IMR-90 (cell line): ENCODE results near the gene PLPP6. TPM values are rescaled to one million over a fixed set of nuclear protein-coding genes. Genes with fewer than 3 reads are reported as not detected.

ENCODE experiments used
- ATAC-seq: fragments of 200-7000 bp; cut with Tn5 transposase; 2 replicates; pipeline ENCODE4 v1.9.1; 2020; ENCODE audit warnings: low read depth, mild to moderate bottlenecking, moderate library complexity
- BruUV-seq: library from RNA; stranded (reverse); fragments of 400-500 nt; replicated peaks from 2 replicates; lab custom pipeline; 2021; lab: Mats Ljungman, UMichigan
- CTCF ChIA-PET: fragments of 300-600 bp; formaldehyde crosslinking; extraction: SDS; loops from one replicate; lab custom pipeline; 2021; ENCODE audit warnings: antibody characterized with exemption; lab: Yijun Ruan, JAX
- POLR2A ChIA-PET: fragments of 300-600 bp; sonication (Branson Sonifier 250); formaldehyde crosslinking; loops from one replicate; lab custom pipeline; 2022; ENCODE audit warnings: antibody characterized with exemption; ENCODE audit not compliant: unreplicated experiment; lab: Charles Lee
- DNase-seq: peaks from one replicate; pipeline ENCODE4 v3.0.0; 2013
- H2AFZ ChIP-seq: replicated peaks from 2 replicates; pipeline ENCODE3; 2013; ENCODE audit warnings: low read length, mild to moderate bottlenecking; ENCODE audit not compliant: poor library complexity
- H2AK5ac ChIP-seq: 2 replicates; pipeline ENCODE4 v1.6.1; 2013; ENCODE audit warnings: low read depth, low read length, inconsistent platforms
- H2AK9ac ChIP-seq: replicated peaks from 2 replicates; pipeline ENCODE3; 2013; ENCODE audit warnings: mild to moderate bottlenecking, low read depth, low read length, moderate library complexity; ENCODE audit not compliant: poor library complexity
- H2BK120ac ChIP-seq: 2 replicates; pipeline ENCODE4 v1.6.1; 2013; ENCODE audit warnings: low read depth, low read length, inconsistent platforms
- H2BK15ac ChIP-seq: 3 replicates; pipeline ENCODE4 v1.6.1; 2013; ENCODE audit warnings: low read depth, low read length, inconsistent platforms
- H2BK20ac ChIP-seq: 2 replicates; pipeline ENCODE4 v1.6.1; 2013; ENCODE audit warnings: low read depth, mild to moderate bottlenecking, inconsistent platforms, low read length, moderate library complexity
- H2BK5ac ChIP-seq: 2 replicates; pipeline ENCODE4 v1.6.1; 2013; ENCODE audit warnings: mild to moderate bottlenecking, low read depth, low read length, inconsistent platforms; ENCODE audit not compliant: poor library complexity, severe bottlenecking
- H3K14ac ChIP-seq: replicated peaks from 2 replicates; pipeline ENCODE4 v1.6.1; 2013; ENCODE audit warnings: low read depth, low read length, inconsistent platforms
- H3K18ac ChIP-seq: 2 replicates; pipeline ENCODE4 v1.6.1; 2013; ENCODE audit warnings: low read depth, low read length, control low read depth
- H3K23ac ChIP-seq: 2 replicates; pipeline ENCODE4 v1.6.1; 2013; ENCODE audit warnings: low read depth, low read length, inconsistent platforms
- H3K27ac ChIP-seq: 2 replicates; pipeline ENCODE4 v1.5.1; 2013; ENCODE audit warnings: mild to moderate bottlenecking, control low read depth, low read length; ENCODE audit not compliant: insufficient read depth
- H3K27me3 ChIP-seq: 2 replicates; pipeline ENCODE4 v1.6.1; 2013; ENCODE audit warnings: low read length; ENCODE audit not compliant: control insufficient read depth, insufficient read depth
- H3K36me3 ChIP-seq: 2 replicates; pipeline ENCODE4 v1.6.1; 2013; ENCODE audit warnings: low read length, mixed read lengths; ENCODE audit not compliant: control insufficient read depth, insufficient read depth
- H3K4ac ChIP-seq: 2 replicates; pipeline ENCODE4 v1.6.1; 2013; ENCODE audit warnings: low read depth, low read length, inconsistent platforms
- H3K4me1 ChIP-seq: 2 replicates; pipeline ENCODE4 v1.6.1; 2013; ENCODE audit warnings: low read length, mixed read lengths; ENCODE audit not compliant: control insufficient read depth, insufficient read depth
- H3K4me2 ChIP-seq: 2 replicates; pipeline ENCODE4 v1.6.1; 2013; ENCODE audit warnings: low read depth, mild to moderate bottlenecking, control low read depth, low read length, moderate library complexity
- H3K4me3 ChIP-seq: 2 replicates; pipeline ENCODE4 v1.5.1; 2013; ENCODE audit warnings: low read depth, mild to moderate bottlenecking, control low read depth, low read length, moderate library complexity; ENCODE audit not compliant: insufficient read depth
- H3K56ac ChIP-seq: 2 replicates; pipeline ENCODE4 v1.6.1; 2013; ENCODE audit warnings: low read length, inconsistent platforms; ENCODE audit not compliant: insufficient read depth; ENCODE audit errors: extremely low read depth
- H3K79me1 ChIP-seq, 2 experiments: 2 replicates each; pipeline ENCODE4 v1.6.1; 2013; ENCODE audit warnings: low read length in 2 of 2, inconsistent platforms in 1 of 2, low read depth in 1 of 2
- H3K9ac ChIP-seq: 2 replicates; pipeline ENCODE4 v1.6.1; 2013; ENCODE audit warnings: low read depth, low read length, control low read depth
- H3K9me1 ChIP-seq: 2 replicates; pipeline ENCODE4 v1.6.1; 2013; ENCODE audit warnings: low read length, inconsistent platforms; ENCODE audit not compliant: insufficient read depth
- H3K9me3 ChIP-seq: 2 replicates; pipeline ENCODE4 v1.6.1; 2013; ENCODE audit warnings: low read length; ENCODE audit not compliant: control insufficient read depth, insufficient read depth
- H4K20me1 ChIP-seq: 2 replicates; pipeline ENCODE4 v1.6.1; 2013; ENCODE audit warnings: low read length, inconsistent platforms; ENCODE audit not compliant: insufficient read depth
- H4K5ac ChIP-seq: 2 replicates; pipeline ENCODE4 v1.6.1; 2013; ENCODE audit warnings: mild to moderate bottlenecking, low read depth, low read length, control low read depth
- H4K8ac ChIP-seq, 2 experiments: 2 replicates each; pipeline ENCODE4 v1.6.1; 2013; ENCODE audit warnings: low read depth in 2 of 2, low read length in 2 of 2, control low read depth in 1 of 2, inconsistent platforms in 1 of 2
- H4K91ac ChIP-seq: 2 replicates; pipeline ENCODE4 v1.6.1; 2013; ENCODE audit warnings: low read depth, low read length, inconsistent platforms; ENCODE audit not compliant: insufficient read depth
- CEBPB ChIP-seq: IDR thresholded peaks from 2 replicates; pipeline ENCODE4 v1.6.1; 2012; ENCODE audit warnings: low read depth, low read length, improper control_type of control experiment
- RAD21 ChIP-seq: IDR thresholded peaks from 2 replicates; pipeline ENCODE4 v1.6.1; 2012; ENCODE audit warnings: low read length, improper control_type of control experiment
- SMC3 ChIP-seq: fragments of 150-350 bp; IDR thresholded peaks from 2 replicates; pipeline ENCODE4 v1.6.1; 2016; ENCODE audit warnings: low read depth, mild to moderate bottlenecking, antibody characterized with exemption, low read length, moderate library complexity
- WGBS, 2 experiments: methylation state at CpG; one replicate each; pipeline versions ENCODE4 v1.1.5 to v1.1.7; 2013; ENCODE audit warnings: missing lambda C conversion rate in 2 of 2; ENCODE audit not compliant: insufficient read length in 1 of 2; ENCODE audit errors: extremely low coverage in 2 of 2; 5-methylcytosine and 5-hydroxymethylcytosine counted together
- dilution Hi-C: fragments of 300-500 bp; cut with HindIII; formaldehyde crosslinking; loops from one replicate; pipeline ENCODE4 v1.14.3; 2018; ENCODE audit warnings: low sequenced_read_pairs; ENCODE audit not compliant: unreplicated experiment
- in situ Hi-C: fragments of 300-500 bp; cut with MboI; formaldehyde crosslinking; loops from 3 replicates; pipeline ENCODE4 v1.14.3; 2019; ENCODE audit warnings: low sequenced_read_pairs, inconsistent platforms, mixed read lengths
- intact Hi-C: fragments of 100-400 bp; cut with micrococcal nuclease; formaldehyde crosslinking; loops from 2 replicates; pipeline ENCODE4 v1.10.0; 2022
- polyA plus RNA-seq, 3 experiments: library from polyadenylated mRNA; depleted of rRNA; stranded (reverse); fragments of >200 nt; gene quantifications; 2 replicates each; pipeline ENCODE4 v1.2.3, GENCODE V29; 2012; ENCODE audit warnings: low replicate concordance in 1 of 3
- total RNA-seq: library from RNA; depleted of rRNA; stranded (reverse); fragments of >200 nt; gene quantifications from 2 replicates; pipeline ENCODE4 v1.2.3, GENCODE V29; 2012
- TF ChIP-seq, protein P1 (sequence below): fragments of 150-350 bp; IDR thresholded peaks from 2 replicates; pipeline ENCODE4 v1.6.1; 2016; ENCODE audit warnings: low read depth, mild to moderate bottlenecking, low read length, moderate library complexity, borderline replicate concordance
- TF ChIP-seq, protein P2 (sequence below): conservative IDR thresholded peaks from 2 replicates; pipeline ENCODE4 v1.5.1; 2012; ENCODE audit warnings: mild to moderate bottlenecking, low read depth, low read length, improper control_type of control experiment

PLPP6 gene
- total and polyA plus RNA-seq, 2 of the 4 experiments (the other 2 are of a cell fraction) = 3.4 to 5.9 TPM

DNA sequence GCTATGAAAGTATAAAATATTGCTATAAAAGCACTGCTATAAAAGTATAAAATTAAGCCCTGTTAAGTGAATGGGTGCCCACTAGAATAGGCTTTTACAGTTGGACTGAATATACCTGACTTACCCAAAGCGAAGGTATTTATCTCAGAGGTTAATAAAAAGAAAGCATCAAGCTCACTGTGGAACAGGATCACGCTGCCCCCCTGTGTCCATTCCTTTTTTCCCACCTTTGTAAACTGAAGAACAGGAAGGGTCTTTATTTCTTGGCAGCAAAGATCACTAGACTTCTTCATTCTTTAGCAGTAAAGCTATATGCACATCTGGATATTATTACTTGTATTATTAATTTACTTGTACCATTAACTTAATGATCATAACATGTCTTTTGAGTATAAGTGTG, 22.1 kb upstream of the PLPP6 start:
- BruUV-seq = no TSS peak
- Histone ChIP-seq H3K9me1 (no peaks in the 10 kb centered on the region), H3K9ac (no peak overlapping the region), H3K4me1 (no peaks in the 10 kb centered on the region), H3K9me3 (no peaks in the 10 kb centered on the region), H3K27me3 (no peaks in the 10 kb centered on the region; the same call in 1 of the 2 replicates), H3K14ac (no peak overlapping the region), H3K56ac (no peak overlapping the region), H2AK9ac (no peak overlapping the region), H3K79me1 (no peaks in the 10 kb centered on the region), H4K5ac (no peak overlapping the region), H3K4me2 (no peak overlapping the region), H3K4ac (no peak overlapping the region), H4K20me1 (no peaks in the 10 kb centered on the region), H4K8ac (no peak overlapping the region), H2AK5ac (no peak overlapping the region), H3K4me3 (no peak overlapping the region), H3K23ac (no peak overlapping the region), H3K27ac (no peak overlapping the region), H3K36me3 (no peaks in the 10 kb centered on the region), H2AFZ (no peak overlapping the region), H4K91ac (no peak overlapping the region), H2BK5ac (no peak overlapping the region), H2BK15ac (no peak overlapping the region), H3K18ac (no peak overlapping the region), H2BK20ac (no peak overlapping the region), H2BK120ac (no peak overlapping the region)
- DNase-seq = no peak
- intact Hi-C loops (loop anchor here (1.0 kb wide), 1 partner anchor 258 kb away; no protein-coding TSS in a partner anchor), dilution Hi-C loops (no loop called here), in situ Hi-C loops (no loop called here)
- POLR2A ChIA-PET = no interaction called here
- TF ChIP-seq SMC3 = peak; percentile 60
- no peak for TF ChIP-seq CEBPB
- TF ChIP-seq RAD21 = peak; percentile 55
- TF ChIP-seq, protein P1, sequence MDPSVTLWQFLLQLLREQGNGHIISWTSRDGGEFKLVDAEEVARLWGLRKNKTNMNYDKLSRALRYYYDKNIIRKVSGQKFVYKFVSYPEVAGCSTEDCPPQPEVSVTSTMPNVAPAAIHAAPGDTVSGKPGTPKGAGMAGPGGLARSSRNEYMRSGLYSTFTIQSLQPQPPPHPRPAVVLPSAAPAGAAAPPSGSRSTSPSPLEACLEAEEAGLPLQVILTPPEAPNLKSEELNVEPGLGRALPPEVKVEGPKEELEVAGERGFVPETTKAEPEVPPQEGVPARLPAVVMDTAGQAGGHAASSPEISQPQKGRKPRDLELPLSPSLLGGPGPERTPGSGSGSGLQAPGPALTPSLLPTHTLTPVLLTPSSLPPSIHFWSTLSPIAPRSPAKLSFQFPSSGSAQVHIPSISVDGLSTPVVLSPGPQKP = no peak
- TF ChIP-seq, protein P2, sequence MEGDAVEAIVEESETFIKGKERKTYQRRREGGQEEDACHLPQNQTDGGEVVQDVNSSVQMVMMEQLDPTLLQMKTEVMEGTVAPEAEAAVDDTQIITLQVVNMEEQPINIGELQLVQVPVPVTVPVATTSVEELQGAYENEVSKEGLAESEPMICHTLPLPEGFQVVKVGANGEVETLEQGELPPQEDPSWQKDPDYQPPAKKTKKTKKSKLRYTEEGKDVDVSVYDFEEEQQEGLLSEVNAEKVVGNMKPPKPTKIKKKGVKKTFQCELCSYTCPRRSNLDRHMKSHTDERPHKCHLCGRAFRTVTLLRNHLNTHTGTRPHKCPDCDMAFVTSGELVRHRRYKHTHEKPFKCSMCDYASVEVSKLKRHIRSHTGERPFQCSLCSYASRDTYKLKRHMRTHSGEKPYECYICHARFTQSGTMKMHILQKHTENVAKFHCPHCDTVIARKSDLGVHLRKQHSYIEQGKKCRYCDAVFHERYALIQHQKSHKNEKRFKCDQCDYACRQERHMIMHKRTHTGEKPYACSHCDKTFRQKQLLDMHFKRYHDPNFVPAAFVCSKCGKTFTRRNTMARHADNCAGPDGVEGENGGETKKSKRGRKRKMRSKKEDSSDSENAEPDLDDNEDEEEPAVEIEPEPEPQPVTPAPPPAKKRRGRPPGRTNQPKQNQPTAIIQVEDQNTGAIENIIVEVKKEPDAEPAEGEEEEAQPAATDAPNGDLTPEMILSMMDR = peak; percentile 49
- no CpG with 5 or more reads among the region's 2 CpGs for WGBS, 2 experiments
- CTCF ChIA-PET = interaction anchor here (0.9 to 1.0 kb wide), 2 partner anchors 257 to 264 kb away, joined by 3 to 4 read pairs; no protein-coding TSS in a partner anchor
- no peak for ATAC-seq
